HL-60 (cell line): ENCODE data around the gene PRKCE.

Experiments
- CTCF ChIP-seq: IDR thresholded peaks from one replicate; pipeline ENCODE4 v1.5.1; 2011; ENCODE audit warnings: low read length, control low read depth, inconsistent platforms; ENCODE audit not compliant: insufficient read depth
- GABPA ChIP-seq: IDR thresholded peaks from 2 replicates; pipeline ENCODE4 v1.6.1; 2012; ENCODE audit warnings: low read depth
- POLR2AphosphoS5 ChIP-seq: IDR thresholded peaks from 2 replicates; pipeline ENCODE4 v1.6.1; 2012; ENCODE audit warnings: low read depth
- REST ChIP-seq: IDR thresholded peaks from 2 replicates; pipeline ENCODE4 v1.6.1; 2012; ENCODE audit warnings: low read depth; ENCODE audit not compliant: insufficient replicate concordance

- TF ChIP-seq POLR2AphosphoS5 (no peak), CTCF (no peak), REST (no peak), GABPA (no peak)
Observed at GRCh38 chr2:45840481-45840880, 189.0 kb downstream of the PRKCE start.
